GM12878 (cell line): ENCODE data around the gene CDYL. TPM values are rescaled to one million over a fixed set of nuclear protein-coding genes. Genes with fewer than 3 reads are reported as not detected.

ENCODE experiments used
- ATAC-seq: fragments of 200-7000 bp; cut with Tn5 transposase; 3 replicates; pipeline ENCODE4 v1.9.1; 2020; ENCODE audit warnings: mild to moderate bottlenecking, moderate library complexity
- BruUV-seq: library from RNA; stranded (reverse); fragments of 400-500 nt; replicated peaks from 2 replicates; lab custom pipeline; 2021; lab: Mats Ljungman, UMichigan
- CTCF ChIA-PET: fragments of 300-600 bp; sonication (Branson Sonifier 250); formaldehyde crosslinking; extraction: SDS; loops from one replicate; lab custom pipeline; 2021; ENCODE audit warnings: inconsistent platforms; lab: Yijun Ruan, JAX
- POLR2A ChIA-PET: fragments of 350-600 bp; formaldehyde crosslinking; extraction: SDS; loops from one replicate; lab custom pipeline; 2021; ENCODE audit warnings: inconsistent platforms; lab: Charles Lee
- RAD21 ChIA-PET: fragments of 300-600 bp; sonication (Branson Sonifier 250); formaldehyde crosslinking; loops from one replicate; lab custom pipeline; 2023; ENCODE audit warnings: antibody characterized with exemption; ENCODE audit not compliant: unreplicated experiment; lab: Charles Lee
- SMC1A ChIA-PET: fragments of 300-600 bp; sonication (Branson Sonifier 250); formaldehyde crosslinking; loops from one replicate; lab custom pipeline; 2023; ENCODE audit not compliant: unreplicated experiment, uncharacterized antibody; lab: Charles Lee
- DNase-seq: peaks from one replicate; pipeline ENCODE4 v3.0.0-alpha.2; 2011; ENCODE audit warnings: low read depth, low spot score
- FAIRE-seq: peaks from 3 replicates; lab custom pipeline; 2011; peaks lifted over from hg19 to GRCh38; lab: Jason Lieb, UNC
- H2AFZ ChIP-seq: 2 replicates; pipeline ENCODE4 v1.6.0; 2011; ENCODE audit warnings: low read depth, low read length, control low read depth; ENCODE audit not compliant: control insufficient read depth
- H3K27ac ChIP-seq: 2 replicates; pipeline ENCODE4 v1.5.1; 2011; ENCODE audit warnings: control low read depth; ENCODE audit not compliant: control insufficient read depth, insufficient read depth
- H3K27me3 ChIP-seq, 2 experiments: replicated peaks in 1 of 2; 2 replicates each; pipeline versions ENCODE4 v1.6.0 to v1.6.1; 2011; ENCODE audit warnings: low read length in 1 of 2; ENCODE audit not compliant: control insufficient read depth in 2 of 2, insufficient read depth in 2 of 2
- H3K36me3 ChIP-seq, 2 experiments: 2 replicates each; pipeline ENCODE4 v1.5.1; 2011; ENCODE audit warnings: low read length in 1 of 2; ENCODE audit not compliant: control insufficient read depth in 2 of 2, insufficient read depth in 2 of 2
- H3K4me1 ChIP-seq: 2 replicates; pipeline ENCODE4 v1.6.1; 2011; ENCODE audit warnings: mild to moderate bottlenecking, low read length, moderate library complexity, mixed read lengths; ENCODE audit not compliant: control insufficient read depth, insufficient read depth
- H3K4me2 ChIP-seq: 2 replicates; pipeline ENCODE4 v1.6.0; 2011; ENCODE audit warnings: control low read depth; ENCODE audit not compliant: control insufficient read depth, insufficient read depth
- H3K4me3 ChIP-seq: fragments of 200-600 bp; sonication (generic); 2 replicates; pipeline ENCODE4 v1.5.1; 2016
- H3K79me2 ChIP-seq: 2 replicates; pipeline ENCODE4 v1.6.0; 2011; ENCODE audit warnings: low read length; ENCODE audit not compliant: control insufficient read depth, insufficient read depth
- H3K9ac ChIP-seq: 2 replicates; pipeline ENCODE4 v1.8.0; 2011; ENCODE audit warnings: low read length, control low read depth, mixed read lengths; ENCODE audit not compliant: control insufficient read depth, insufficient read depth
- H3K9me3 ChIP-seq: replicated peaks from 3 replicates; pipeline ENCODE4 v1.5.1; 2011; ENCODE audit warnings: mild to moderate bottlenecking, low read length; ENCODE audit not compliant: control insufficient read depth, insufficient read depth
- H4K20me1 ChIP-seq: 2 replicates; pipeline ENCODE4 v1.6.0; 2011; ENCODE audit not compliant: control insufficient read depth, insufficient read depth
- ATF7 ChIP-seq: fragments of 450-650 bp; IDR thresholded peaks from 2 replicates; pipeline ENCODE4 v1.6.1; 2016; ENCODE audit warnings: low read depth, mild to moderate bottlenecking
- CHD2 ChIP-seq: IDR thresholded peaks from 2 replicates; pipeline ENCODE4 v1.6.1; 2011; ENCODE audit warnings: low read depth, low read length, improper control_type of control experiment, borderline replicate concordance
- ETV6 ChIP-seq, 2 experiments: fragments of 450-650 bp in 1 of 2; IDR thresholded peaks in 1 of 2; conservative IDR thresholded peaks in 1 of 2; 2 replicates each; pipeline ENCODE4 v1.6.1; 2014; ENCODE audit warnings: antibody characterized with exemption in 1 of 2, borderline replicate concordance in 1 of 2, low read depth in 1 of 2, mild to moderate bottlenecking in 1 of 2, moderate library complexity in 1 of 2
- HDAC2 ChIP-seq: fragments of 200-600 bp; sonication (generic); IDR thresholded peaks from 2 replicates; pipeline ENCODE4 v1.6.1; 2017
- NR2C2 ChIP-seq: IDR thresholded peaks from 2 replicates; pipeline ENCODE4 v1.6.1; 2011; ENCODE audit warnings: borderline replicate concordance, low read depth; ENCODE audit not compliant: control insufficient read depth, insufficient read length
- SMC3 ChIP-seq: IDR thresholded peaks from 2 replicates; pipeline ENCODE4 v1.6.1; 2011; ENCODE audit warnings: low read length, improper control_type of control experiment, borderline replicate concordance
- STAT1 ChIP-seq: fragments of 450-650 bp; conservative IDR thresholded peaks from 2 replicates; pipeline ENCODE4 v1.6.1; 2014; ENCODE audit warnings: antibody characterized with exemption, mild to moderate bottlenecking
- TAF1 ChIP-seq: IDR thresholded peaks from 2 replicates; pipeline ENCODE4 v1.6.1; 2011; ENCODE audit warnings: mild to moderate bottlenecking, low read depth, low read length, borderline replicate concordance
- ZNF207 ChIP-seq: fragments of 450-650 bp; IDR thresholded peaks from 2 replicates; pipeline ENCODE4 v1.6.1; 2014; ENCODE audit warnings: antibody characterized with exemption, mild to moderate bottlenecking, borderline replicate concordance
- WGBS: methylation state at CpG from one replicate; pipeline ENCODE4 v1.1.6; 2016; ENCODE audit warnings: low lambda C conversion rate; ENCODE audit not compliant: insufficient replicate concordance, insufficient coverage; ENCODE audit errors: missing lambda C conversion rate; 5-methylcytosine and 5-hydroxymethylcytosine counted together
- in situ Hi-C: fragments of 300-500 bp; cut with MboI; formaldehyde crosslinking; loops from 9 replicates; pipeline ENCODE4 v1.14.3; 2018; ENCODE audit warnings: mixed read lengths
- intact Hi-C: fragments of 100-400 bp; cut with micrococcal nuclease; formaldehyde crosslinking; loops from one replicate; pipeline ENCODE4 v1.14.2; 2022; ENCODE audit not compliant: unreplicated experiment
- polyA plus RNA-seq, 11 experiments: library from polyadenylated mRNA; depleted of rRNA in 4 of 11; unstranded in 6 of 11; stranded (reverse) in 5 of 11; fragments of >200 nt; fragmentation: Nextera tagmentation in 4 of 11; fragmentation: Illumina TruSeq in 1 of 11; extraction: Ambion mirVana in 4 of 11; extraction: Trizol in 1 of 11; gene quantifications; 1 replicate in 1 of 11; 2 replicates in 10 of 11; pipeline versions ENCODE4 v1.2.1 to v1.2.3, GENCODE V29; 2011 to 2016; ENCODE audit warnings: inconsistent platforms in 2 of 11, missing spikeins in 2 of 11, low read depth in 1 of 11
- total RNA-seq, 4 experiments: library from RNA; depleted of rRNA in 3 of 4; stranded (reverse); fragments of >200 nt in 3 of 4; fragmentation: Illumina TruSeq in 1 of 4; extraction: Trizol in 1 of 4; gene quantifications; 2 replicates each; pipeline versions ENCODE4 v1.2.1 to v1.2.3, GENCODE V29; 2013 to 2021
- TF ChIP-seq, protein P1 (sequence below): fragments of 450-650 bp; IDR thresholded peaks from 2 replicates; pipeline ENCODE4 v1.6.1; 2017; ENCODE audit warnings: mild to moderate bottlenecking, moderate library complexity

Gene CDYL
- total and polyA plus RNA-seq, 10 of the 15 experiments (the other 5 are each of a cell fraction or from before 2014, with no cell fraction given) = 9.3 to 61.2 (median 28.5) TPM

DNA sequence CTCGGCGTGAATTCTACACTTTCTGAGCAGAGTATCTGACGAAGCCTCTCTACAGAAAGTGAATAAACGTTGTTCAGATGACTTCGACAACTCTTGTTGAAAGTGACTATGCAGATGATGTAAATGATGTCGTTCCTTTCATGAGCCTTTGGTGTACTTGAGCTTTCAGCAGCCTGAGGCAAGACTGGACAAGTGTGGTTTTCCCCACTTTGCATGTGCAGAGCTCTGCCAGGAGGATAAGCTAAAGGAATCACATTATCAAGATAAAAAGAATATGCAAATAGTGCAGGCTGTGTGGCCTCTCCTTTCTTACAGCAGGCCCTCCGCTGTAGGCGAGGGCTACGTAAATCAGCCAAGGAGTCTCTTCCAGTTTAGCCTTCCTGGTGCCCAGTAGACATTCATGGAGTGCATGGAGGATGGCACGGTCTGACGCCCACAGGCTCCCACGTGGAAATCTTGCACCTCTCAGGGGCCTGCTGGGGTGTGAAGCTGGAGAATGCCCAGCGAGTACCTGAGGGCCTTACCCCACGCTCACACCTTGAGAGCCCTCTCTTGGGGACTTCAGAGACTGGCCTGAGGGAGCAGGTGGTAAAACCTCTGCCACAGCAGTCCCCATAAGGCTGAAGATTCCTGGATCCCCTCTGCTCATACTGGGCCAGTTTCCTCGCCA is 172.7 kb downstream of the CDYL start:
- Histone ChIP-seq H3K36me3 (peaks cover 32 to 45% of the 10 kb centered on the region in 2 experiments), H4K20me1 (no peaks in the 10 kb centered on the region; the same call in 1 of the 2 replicates), H3K9me3 (no peaks in the 10 kb centered on the region), H3K4me2 (no peak overlapping the region), H3K27ac (no peak overlapping the region), H3K27me3 (no peaks in the 10 kb centered on the region), H3K4me1 (no peaks in the 10 kb centered on the region), H2AFZ (no peak overlapping the region), H3K4me3 (no peak overlapping the region), H3K79me2 (no peaks in the 10 kb centered on the region)
- 86% methylated on average over 15 of the region's 15 CpGs for WGBS
- CTCF ChIA-PET = interaction anchor here (1.1 kb wide), 1 partner anchor 11 kb away, joined by 3 read pairs; no protein-coding TSS in a partner anchor
- POLR2A ChIA-PET = no interaction called here
- FAIRE-seq = no peak
- no peak for ATAC-seq
- BruUV-seq = no TSS peak
- intact Hi-C loops = no loop called here
- DNase-seq = no peak
- RAD21 ChIA-PET = no interaction called here
- SMC1A ChIA-PET = no interaction called here
- TF ChIP-seq HDAC2 = no peak
- TF ChIP-seq NR2C2 = no peak
- no peak for TF ChIP-seq ATF7
- TF ChIP-seq, protein P1, sequence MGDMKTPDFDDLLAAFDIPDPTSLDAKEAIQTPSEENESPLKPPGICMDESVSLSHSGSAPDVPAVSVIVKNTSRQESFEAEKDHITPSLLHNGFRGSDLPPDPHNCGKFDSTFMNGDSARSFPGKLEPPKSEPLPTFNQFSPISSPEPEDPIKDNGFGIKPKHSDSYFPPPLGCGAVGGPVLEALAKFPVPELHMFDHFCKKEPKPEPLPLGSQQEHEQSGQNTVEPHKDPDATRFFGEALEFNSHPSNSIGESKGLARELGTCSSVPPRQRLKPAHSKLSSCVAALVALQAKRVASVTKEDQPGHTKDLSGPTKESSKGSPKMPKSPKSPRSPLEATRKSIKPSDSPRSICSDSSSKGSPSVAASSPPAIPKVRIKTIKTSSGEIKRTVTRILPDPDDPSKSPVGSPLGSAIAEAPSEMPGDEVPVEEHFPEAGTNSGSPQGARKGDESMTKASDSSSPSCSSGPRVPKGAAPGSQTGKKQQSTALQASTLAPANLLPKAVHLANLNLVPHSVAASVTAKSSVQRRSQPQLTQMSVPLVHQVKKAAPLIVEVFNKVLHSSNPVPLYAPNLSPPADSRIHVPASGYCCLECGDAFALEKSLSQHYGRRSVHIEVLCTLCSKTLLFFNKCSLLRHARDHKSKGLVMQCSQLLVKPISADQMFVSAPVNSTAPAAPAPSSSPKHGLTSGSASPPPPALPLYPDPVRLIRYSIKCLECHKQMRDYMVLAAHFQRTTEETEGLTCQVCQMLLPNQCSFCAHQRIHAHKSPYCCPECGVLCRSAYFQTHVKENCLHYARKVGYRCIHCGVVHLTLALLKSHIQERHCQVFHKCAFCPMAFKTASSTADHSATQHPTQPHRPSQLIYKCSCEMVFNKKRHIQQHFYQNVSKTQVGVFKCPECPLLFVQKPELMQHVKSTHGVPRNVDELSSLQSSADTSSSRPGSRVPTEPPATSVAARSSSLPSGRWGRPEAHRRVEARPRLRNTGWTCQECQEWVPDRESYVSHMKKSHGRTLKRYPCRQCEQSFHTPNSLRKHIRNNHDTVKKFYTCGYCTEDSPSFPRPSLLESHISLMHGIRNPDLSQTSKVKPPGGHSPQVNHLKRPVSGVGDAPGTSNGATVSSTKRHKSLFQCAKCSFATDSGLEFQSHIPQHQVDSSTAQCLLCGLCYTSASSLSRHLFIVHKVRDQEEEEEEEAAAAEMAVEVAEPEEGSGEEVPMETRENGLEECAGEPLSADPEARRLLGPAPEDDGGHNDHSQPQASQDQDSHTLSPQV = no peak
- TF ChIP-seq STAT1 = no peak
- TF ChIP-seq SMC3 = no peak
- no peak for TF ChIP-seq ETV6 (conservative IDR thresholded peaks at IDR 0.05 in 1 of 2, IDR thresholded peaks at IDR 0.05 in 1 of 2; ENCODE audit: borderline replicate concordance in 1 of 2, low read depth in 1 of 2)
- no peak for TF ChIP-seq CHD2
- TF ChIP-seq TAF1 = no peak
- TF ChIP-seq ZNF207 = no peak
- TF ChIP-seq, all 136 proteins: peak for 0
- in situ Hi-C loops = no loop called here
- H3K9ac ChIP-seq = no peak overlapping the region
